ENCODE data around the gene SLFN12L.
A peak's percentile ranks its signal among the peaks of the same experiment; 100 is the strongest.
"Not testable (repeated sequence)": the region's sequence is repeated elsewhere in the genome, so short reads cannot be mapped to it uniquely, and the experiment has no call there.

Gene SLFN12L

GRCh38 chr17:35537601-35538141, at the start of gene SLFN12L:
SLFN12L (minus strand) TSS chr17:35537678; CDS start chr17:35522364, 15,314 bp downstream.
- no peak for FAIRE-seq

DNA sequence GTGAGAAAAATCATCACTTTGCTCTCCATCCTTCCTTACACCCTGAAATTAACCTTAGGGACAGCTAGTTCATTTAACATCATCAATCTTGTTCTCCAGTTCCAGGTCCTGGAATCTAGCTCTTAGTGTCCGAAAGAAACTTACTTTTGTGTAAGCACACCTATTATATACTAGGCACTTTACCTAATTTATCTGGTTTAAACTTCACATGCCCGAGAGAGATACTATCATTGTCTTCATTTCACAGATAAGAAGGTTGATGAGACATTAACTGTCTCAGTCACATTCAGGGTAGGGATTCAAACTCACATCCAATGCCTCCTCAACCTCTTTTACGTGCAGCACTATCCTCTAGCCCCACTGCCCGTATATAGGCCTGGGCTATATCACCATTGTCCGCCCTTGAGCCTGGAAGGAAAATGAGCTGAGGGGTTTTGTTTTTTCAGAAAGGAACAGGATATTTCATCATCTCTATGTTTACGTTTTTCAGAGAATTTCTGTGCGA, 49.1 kb upstream of the SLFN12L start:
- FAIRE-seq: no peak

GRCh38 chr17:35584061-35584460, 46.6 kb upstream of the SLFN12L start:
- no peak for FAIRE-seq

GRCh38 chr17:35578929-35579432, 41.5 kb upstream of the SLFN12L start:
- no peak for FAIRE-seq

DNA sequence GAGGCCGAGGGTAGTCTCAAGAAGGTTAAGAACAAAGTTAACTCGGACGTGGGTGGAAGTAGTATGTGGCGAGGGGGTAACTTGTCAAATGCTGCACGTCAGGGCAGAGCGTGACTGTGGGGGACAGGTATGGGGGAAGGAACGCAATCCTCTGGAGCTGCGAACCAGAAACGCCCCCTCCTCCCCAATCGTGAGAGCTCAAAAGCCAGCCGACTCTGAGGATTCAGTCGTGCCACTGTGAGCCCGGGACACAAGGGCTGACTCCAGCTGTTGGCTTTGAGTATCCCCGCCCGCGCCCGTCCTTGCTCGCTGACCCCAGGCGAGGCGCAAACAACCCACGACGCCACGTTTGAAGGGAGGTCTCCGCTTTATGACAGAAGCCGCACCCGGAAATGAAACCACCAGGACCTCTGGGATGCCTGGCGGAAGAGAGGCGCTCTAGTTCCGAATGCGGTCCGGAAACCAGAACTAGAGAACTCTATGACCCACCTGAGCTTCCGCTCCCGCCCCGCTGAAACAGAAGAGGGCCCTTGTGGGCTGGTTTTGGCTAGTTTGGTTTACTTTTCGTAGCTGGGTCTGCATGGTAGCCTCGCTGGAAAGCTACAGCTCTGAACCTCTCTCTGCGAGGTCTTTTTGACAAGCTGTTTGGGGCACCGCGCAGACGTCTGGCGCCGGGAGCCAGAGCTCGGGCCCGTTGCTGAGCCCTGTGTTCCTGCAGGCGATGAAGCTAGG, 40.9 kb upstream of the SLFN12L start, which contains the start of gene PEX12:
Gene PEX12 (minus strand): TSS at position 375 of the 732 bp plus-strand sequence. CDS start 550 bp downstream, outside the sequence.
- peak; percentile 66 for FAIRE-seq

DNA sequence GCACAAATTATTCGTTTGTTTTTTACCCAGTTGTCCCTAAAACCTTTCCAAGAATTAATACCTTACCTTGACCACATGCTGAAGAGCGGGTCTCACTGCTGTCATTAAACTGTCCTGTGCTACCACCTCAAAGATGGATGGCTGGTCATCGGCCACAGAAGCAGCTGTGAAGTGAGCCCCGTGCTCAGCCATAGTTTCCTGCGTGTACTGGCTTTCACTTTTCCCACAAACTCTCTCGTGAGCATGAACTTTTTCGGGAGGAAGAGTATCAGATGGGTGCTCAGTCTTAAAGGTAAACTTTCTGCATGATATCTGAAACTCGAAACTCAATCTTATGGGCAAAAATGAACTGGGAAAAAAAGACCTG, 40.3 kb upstream of the SLFN12L start:
- no peak for FAIRE-seq

- FAIRE-seq: no peak
Observed at GRCh38 chr17:35575759-35576158, 38.3 kb upstream of the SLFN12L start.

GRCh38 chr17:35569405-35569804, 31.9 kb upstream of the SLFN12L start:
- FAIRE-seq: no peak

DNA sequence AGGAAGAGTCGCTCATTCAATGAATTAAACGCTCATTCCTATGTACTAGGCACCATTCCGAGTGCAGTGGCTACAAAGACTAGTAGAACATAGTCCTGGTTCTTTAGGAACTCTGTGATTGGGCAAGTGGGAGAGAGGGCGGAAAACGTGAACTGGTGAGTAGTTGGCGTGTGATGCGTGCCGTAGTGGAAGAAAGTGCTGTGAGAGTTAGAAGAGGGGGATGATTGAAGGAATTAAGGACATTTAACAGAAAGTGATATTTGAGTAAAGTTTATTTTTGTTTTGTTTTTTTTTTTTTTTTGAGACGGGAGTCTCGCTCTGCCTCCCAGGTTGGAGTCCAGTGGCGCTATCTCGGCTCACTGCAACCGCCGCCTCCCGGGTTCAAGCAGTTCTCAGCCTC, 31.1 kb upstream of the SLFN12L start:
- no peak for FAIRE-seq

DNA sequence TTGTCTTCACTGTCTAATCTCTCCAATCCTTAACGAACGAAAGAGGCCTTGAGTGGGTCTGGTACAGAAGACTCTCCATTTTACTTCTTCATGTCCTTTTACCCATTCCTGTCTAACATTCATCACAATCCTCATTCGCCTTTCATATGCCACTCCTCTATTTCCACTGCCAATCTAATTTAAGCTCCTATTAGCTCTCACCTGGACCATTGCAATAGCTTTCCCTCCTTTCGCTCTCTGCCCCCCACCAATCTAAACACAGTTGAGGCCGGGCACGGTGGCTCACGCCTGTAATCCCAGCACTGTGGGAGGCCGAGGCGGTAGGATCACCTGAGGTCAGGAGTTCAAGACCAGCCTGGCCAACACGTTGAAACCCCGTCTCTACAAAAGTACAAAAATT, 29.5 kb upstream of the SLFN12L start:
- FAIRE-seq: no peak

DNA sequence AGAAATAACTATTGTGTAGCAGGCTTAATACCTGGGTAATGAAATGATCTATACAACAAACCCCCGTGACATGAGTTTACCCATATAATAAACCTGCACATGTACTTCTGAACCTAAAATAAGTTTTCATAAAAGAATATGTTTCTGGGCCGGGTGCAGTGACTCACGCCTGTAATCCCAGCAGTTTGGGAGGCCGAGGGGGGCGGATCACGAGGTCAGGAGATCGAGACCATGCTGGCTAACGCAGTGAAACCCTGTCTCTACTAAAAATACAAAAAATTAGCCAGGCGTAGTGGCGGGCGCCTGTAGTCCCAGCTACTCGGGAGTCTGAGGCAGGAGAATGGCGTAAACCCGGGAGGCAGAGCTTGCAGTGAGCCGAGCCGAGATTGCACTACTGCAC, 25.7 kb upstream of the SLFN12L start:
- not testable (repeated sequence) for FAIRE-seq

GRCh38 chr17:35560703-35561102, 23.2 kb upstream of the SLFN12L start, which contains the start of gene SLFN14:
SLFN14 (minus strand) TSS chr17:35560819; CDS start chr17:35558062, 2,757 bp downstream.
- FAIRE-seq: no peak

DNA sequence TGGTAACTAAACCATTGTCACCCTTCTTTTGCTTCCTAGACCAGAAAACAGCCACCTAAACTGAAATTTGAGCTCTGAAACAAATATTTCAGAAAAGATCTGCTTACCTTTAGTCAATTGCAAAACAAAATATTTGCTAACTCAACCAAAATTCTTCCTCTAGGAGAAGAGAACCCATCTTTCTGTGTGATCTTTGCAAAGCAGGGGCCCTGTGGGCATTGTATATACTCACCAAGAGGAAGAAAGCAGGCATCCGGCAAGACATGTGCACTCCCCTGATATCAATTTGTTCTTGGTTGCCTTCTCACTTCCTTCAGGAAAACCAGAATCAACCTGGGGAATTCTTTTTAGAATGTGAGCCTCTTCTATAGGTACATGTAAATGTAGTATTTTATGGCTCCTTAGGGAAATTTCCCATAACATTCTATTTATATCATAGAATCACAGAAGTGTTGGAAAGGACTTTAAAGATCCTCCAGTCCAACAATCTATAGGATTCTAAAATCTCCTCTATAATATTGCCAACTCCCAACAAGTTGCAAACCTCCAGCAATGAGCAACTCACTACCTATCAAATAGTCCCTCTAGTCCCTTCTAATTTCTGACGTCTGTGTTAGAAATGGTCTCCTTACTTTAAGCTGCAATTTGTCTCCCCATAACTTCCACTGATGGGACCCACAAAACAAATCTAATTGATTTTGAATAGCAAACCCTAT, 22.2 kb upstream of the SLFN12L start:
- FAIRE-seq: no peak

DNA sequence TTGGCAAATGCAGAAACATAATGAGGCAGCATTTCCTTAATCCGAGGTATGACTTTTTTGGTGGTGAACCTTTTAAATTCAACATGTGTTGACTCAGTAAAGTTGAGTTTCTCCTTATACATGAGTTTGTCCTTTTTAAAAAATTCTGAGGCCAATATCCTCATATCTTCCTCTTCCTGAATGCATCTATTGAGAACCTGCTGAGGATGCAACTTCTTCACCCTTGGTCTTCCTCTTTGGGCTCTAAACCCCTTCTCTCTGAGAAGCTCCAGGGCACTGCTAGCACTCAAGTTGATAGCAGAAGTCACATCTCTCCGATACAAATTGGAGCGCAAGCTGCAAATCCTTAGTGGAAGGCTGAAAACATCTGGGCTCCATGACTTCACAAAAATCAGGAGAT, 19.9 kb upstream of the SLFN12L start:
- FAIRE-seq: no peak

DNA sequence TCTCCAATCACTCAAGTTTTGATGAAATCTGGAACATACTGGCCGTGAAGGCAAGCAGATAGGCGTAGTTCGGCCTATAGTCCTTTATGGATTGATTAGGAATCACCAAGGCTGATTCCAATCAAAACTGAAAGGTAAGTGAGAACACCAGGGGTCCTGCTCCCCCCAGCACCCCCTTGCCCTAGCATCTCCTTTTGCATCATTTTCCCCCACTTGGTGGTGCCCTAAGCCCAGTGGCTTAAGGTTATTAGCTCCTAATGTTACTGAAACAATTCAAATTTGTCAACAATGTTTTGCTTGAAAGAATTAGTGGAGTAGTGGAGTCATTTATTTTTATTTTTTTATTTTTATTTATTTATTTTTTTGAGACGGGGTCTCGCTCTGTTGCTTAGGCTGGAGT, 18.2 kb upstream of the SLFN12L start:
- no peak for FAIRE-seq

DNA sequence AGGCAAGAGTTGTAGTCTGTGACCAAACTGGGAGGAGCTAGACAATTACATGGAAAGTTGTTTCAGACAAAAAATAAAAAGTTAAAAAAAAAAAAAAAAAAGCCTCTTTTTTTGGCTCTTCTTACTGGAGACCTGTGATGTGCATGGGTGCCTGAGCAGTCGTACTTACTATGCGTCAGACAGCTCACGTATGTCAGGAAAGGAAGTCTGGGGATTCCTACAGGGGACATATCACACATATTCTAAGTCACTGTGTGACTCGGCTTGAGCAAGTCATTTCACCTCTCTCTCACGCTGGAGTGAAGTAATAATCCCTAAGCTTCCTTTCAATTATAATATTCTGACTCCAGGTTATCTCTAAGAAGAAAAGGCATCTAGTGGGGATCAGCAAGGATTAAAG, 17.2 kb upstream of the SLFN12L start:
- FAIRE-seq: no peak

DNA sequence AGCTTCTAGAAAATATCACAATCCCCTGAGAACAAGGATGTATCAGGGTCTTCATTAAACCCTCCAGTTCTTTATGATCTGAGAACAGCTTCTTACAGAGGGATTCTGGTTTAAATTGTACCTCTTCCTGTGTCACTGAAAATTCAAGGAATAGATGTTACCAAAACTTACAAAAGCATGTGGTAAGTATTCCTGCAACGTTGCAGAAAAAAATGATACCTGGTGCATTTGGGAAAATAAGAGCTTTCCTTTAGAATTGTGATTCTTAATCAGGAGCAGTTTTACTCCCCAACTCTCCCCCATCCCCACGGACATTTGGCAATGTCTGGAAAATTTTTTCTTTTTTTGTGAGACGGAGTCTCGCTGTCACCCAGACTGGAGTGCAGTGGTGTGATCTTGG, 15.8 kb upstream of the SLFN12L start:
- no peak for FAIRE-seq

DNA sequence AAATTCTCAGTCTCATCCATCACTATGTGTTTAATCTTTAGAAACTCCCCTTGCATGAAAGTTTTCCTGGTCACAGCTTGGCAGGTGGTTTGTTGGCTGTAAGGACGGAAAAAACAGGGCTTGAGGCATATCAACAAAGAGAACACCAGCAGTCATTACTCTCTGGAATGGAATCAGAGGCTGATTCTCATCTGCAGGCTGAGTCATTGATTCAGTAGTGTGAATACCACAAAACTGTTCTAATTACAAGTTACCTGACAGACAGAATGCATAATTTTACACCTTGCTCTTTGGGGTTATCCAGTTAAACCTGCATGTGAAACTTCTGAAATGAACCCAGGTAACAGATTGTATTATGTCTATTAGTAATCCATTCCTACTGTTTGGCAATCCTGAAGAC, 11.5 kb upstream of the SLFN12L start:
- FAIRE-seq: no peak

- no peak for FAIRE-seq
Observed at GRCh38 chr17:35548208-35548810, 10.8 kb upstream of the SLFN12L start.

DNA sequence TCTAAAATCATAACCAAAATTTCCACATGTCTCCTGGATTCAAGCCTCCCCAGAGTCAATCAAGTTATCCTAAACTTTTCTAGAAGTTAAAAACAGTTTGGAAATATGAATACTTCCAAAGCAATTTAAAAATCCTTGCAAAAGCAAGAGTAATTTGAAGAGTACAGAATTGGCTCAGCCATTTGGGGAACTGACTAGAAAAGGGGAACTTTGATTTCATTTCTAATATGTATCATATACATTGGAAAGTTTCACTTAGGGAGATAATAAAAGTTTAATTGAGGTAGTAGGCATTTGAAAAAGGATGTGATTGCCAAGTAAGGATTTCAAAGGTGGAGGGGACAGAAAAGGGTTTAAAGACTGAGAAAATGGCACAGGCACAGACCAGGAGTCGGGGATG, 9.0 kb upstream of the SLFN12L start:
- no peak for FAIRE-seq

DNA sequence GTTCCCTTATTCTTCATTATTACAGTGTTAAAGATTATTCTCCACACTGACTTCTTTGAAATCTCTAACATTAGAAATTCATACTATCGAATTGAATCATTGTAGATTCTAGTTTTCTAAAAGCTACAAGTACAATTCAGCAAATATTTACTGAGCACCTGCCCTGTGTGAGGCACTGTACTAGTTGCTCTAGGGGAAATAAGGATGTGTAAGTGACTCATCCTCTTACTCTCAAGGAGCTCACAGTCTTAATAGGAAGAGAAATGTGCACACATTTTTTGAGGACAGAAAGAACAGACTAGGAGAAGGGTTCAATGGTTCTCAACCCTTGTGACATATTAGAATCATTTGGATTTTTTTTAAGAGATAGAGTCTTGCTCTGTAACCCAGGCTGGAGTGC, 7.7 kb upstream of the SLFN12L start:
- FAIRE-seq: no peak

GRCh38 chr17:35543856-35544255, 6.4 kb upstream of the SLFN12L start:
- FAIRE-seq: no peak

- FAIRE-seq: no peak
Observed at GRCh38 chr17:35542990-35543389, 5.5 kb upstream of the SLFN12L start.
